IMR-90 (cell line): Measurements from ENCODE around the gene ARMC6.

Source experiments
- MAFK ChIP-seq: IDR thresholded peaks from 2 replicates; pipeline ENCODE4 v1.6.1; 2012; ENCODE audit warnings: low read depth, low read length, improper control_type of control experiment
- MAZ ChIP-seq: IDR thresholded peaks from 2 replicates; pipeline ENCODE4 v1.6.1; 2012; ENCODE audit warnings: low read depth, mild to moderate bottlenecking, low read length, improper control_type of control experiment, moderate library complexity, borderline replicate concordance
- MXI1 ChIP-seq: IDR thresholded peaks from 2 replicates; pipeline ENCODE4 v1.6.1; 2012; ENCODE audit warnings: low read depth, mild to moderate bottlenecking, low read length, moderate library complexity, borderline replicate concordance
- POLR2A ChIP-seq: IDR thresholded peaks from 2 replicates; pipeline ENCODE4 v1.6.1; 2012; ENCODE audit warnings: mild to moderate bottlenecking, low read depth, low read length
- TF ChIP-seq, protein P1 (sequence below): conservative IDR thresholded peaks from 2 replicates; pipeline ENCODE4 v1.5.1; 2012; ENCODE audit warnings: mild to moderate bottlenecking, low read depth, low read length, improper control_type of control experiment
- TF ChIP-seq, protein P2 (sequence below): fragments of 150-350 bp; IDR thresholded peaks from 2 replicates; pipeline ENCODE4 v1.6.1; 2017; ENCODE audit warnings: mild to moderate bottlenecking, antibody characterized with exemption, low read length, low read depth

GRCh38 chr19:19076476-19076875 lies 43.1 kb downstream of the ARMC6 start:
- TF ChIP-seq MXI1 (no peak), MAZ (no peak), POLR2A (no peak), MAFK (no peak)
- TF ChIP-seq, protein P1, sequence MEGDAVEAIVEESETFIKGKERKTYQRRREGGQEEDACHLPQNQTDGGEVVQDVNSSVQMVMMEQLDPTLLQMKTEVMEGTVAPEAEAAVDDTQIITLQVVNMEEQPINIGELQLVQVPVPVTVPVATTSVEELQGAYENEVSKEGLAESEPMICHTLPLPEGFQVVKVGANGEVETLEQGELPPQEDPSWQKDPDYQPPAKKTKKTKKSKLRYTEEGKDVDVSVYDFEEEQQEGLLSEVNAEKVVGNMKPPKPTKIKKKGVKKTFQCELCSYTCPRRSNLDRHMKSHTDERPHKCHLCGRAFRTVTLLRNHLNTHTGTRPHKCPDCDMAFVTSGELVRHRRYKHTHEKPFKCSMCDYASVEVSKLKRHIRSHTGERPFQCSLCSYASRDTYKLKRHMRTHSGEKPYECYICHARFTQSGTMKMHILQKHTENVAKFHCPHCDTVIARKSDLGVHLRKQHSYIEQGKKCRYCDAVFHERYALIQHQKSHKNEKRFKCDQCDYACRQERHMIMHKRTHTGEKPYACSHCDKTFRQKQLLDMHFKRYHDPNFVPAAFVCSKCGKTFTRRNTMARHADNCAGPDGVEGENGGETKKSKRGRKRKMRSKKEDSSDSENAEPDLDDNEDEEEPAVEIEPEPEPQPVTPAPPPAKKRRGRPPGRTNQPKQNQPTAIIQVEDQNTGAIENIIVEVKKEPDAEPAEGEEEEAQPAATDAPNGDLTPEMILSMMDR = no peak
- TF ChIP-seq, protein P2, sequence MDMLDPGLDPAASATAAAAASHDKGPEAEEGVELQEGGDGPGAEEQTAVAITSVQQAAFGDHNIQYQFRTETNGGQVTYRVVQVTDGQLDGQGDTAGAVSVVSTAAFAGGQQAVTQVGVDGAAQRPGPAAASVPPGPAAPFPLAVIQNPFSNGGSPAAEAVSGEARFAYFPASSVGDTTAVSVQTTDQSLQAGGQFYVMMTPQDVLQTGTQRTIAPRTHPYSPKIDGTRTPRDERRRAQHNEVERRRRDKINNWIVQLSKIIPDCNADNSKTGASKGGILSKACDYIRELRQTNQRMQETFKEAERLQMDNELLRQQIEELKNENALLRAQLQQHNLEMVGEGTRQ = no peak
